ENCODE results near the gene EXO1.

GRCh38 chr1:241870336-241870735 is 22.3 kb downstream of the EXO1 start:
- no peak for TF ChIP-seq EP300 (IDR thresholded peaks at IDR 0.05)
- no peak for TF ChIP-seq CTCF (IDR thresholded peaks at IDR 0.05)
- no peak for TF ChIP-seq POLR2AphosphoS5 (IDR thresholded peaks at IDR 0.05)
- no peak for TF ChIP-seq POLR2A (IDR thresholded peaks at IDR 0.05)

Data from upper lobe of left lung (tissue), 4 donors.